ENCODE data around the gene ELMOD2.

GRCh38 chr4:140602714-140603113 is 78.7 kb downstream of the ELMOD2 start:
- TF ChIP-seq CTCF (IDR thresholded peaks at IDR 0.05 in 4 of 5, conservative IDR thresholded peaks at IDR 0.05 in 1 of 5) (no peak), POLR2A (IDR thresholded peaks at IDR 0.05) (no peak)

All from gastrocnemius medialis (tissue), 4 donors.